Hepatocyte (in vitro differentiated cells): ENCODE results near the gene APBA1.

Experiments used
- EZH2 ChIP-seq: fragments of 200-600 bp; sonication (generic); IDR thresholded peaks from 2 replicates; pipeline ENCODE4 v1.6.1; 2016; ENCODE audit warnings: antibody characterized with exemption, mild to moderate bottlenecking, borderline replicate concordance
- EZH2phosphoT487 ChIP-seq: fragments of 200-600 bp; sonication (generic); IDR thresholded peaks from one replicate; pipeline ENCODE4 v1.6.1; 2018; ENCODE audit warnings: antibody characterized with exemption, mild to moderate bottlenecking, low read depth, moderate library complexity; ENCODE audit not compliant: unreplicated experiment, severe bottlenecking
- TF ChIP-seq, protein P1 (sequence below): fragments of 200-600 bp; sonication (generic); IDR thresholded peaks from 2 replicates; pipeline ENCODE4 v1.5.1; 2016; ENCODE audit warnings: antibody characterized with exemption, mild to moderate bottlenecking; ENCODE audit not compliant: poor library complexity

GRCh38 chr9:69689991-69690538 lies 17.9 kb upstream of the APBA1 start:
- no peak for TF ChIP-seq EZH2
- TF ChIP-seq, protein P1, sequence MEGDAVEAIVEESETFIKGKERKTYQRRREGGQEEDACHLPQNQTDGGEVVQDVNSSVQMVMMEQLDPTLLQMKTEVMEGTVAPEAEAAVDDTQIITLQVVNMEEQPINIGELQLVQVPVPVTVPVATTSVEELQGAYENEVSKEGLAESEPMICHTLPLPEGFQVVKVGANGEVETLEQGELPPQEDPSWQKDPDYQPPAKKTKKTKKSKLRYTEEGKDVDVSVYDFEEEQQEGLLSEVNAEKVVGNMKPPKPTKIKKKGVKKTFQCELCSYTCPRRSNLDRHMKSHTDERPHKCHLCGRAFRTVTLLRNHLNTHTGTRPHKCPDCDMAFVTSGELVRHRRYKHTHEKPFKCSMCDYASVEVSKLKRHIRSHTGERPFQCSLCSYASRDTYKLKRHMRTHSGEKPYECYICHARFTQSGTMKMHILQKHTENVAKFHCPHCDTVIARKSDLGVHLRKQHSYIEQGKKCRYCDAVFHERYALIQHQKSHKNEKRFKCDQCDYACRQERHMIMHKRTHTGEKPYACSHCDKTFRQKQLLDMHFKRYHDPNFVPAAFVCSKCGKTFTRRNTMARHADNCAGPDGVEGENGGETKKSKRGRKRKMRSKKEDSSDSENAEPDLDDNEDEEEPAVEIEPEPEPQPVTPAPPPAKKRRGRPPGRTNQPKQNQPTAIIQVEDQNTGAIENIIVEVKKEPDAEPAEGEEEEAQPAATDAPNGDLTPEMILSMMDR: no peak
- no peak for TF ChIP-seq EZH2phosphoT487
